Osteoblast (primary cell): Measurements from ENCODE around the gene S100A16. TPM values are rescaled to one million over a fixed set of nuclear protein-coding genes. Genes with fewer than 3 reads are reported as not detected.
A peak's percentile ranks its signal among the peaks of the same experiment; 100 is the strongest.

Experiments
- DNase-seq: peaks from one replicate; pipeline ENCODE4 v3.0.0; 2011; ENCODE audit warnings: low spot score, mixed read lengths; ENCODE audit not compliant: insufficient read length; ENCODE audit errors: missing footprints
- H2AFZ ChIP-seq: 2 replicates; pipeline ENCODE4 v1.6.0; 2011; ENCODE audit warnings: mild to moderate bottlenecking, low read length
- H3K27ac ChIP-seq: 2 replicates; pipeline ENCODE4 v1.5.1; 2011; ENCODE audit warnings: mild to moderate bottlenecking, low read depth, low read length, moderate library complexity
- H3K27me3 ChIP-seq: 2 replicates; pipeline ENCODE4 v1.6.0; 2012; ENCODE audit warnings: mild to moderate bottlenecking, control low read depth, inconsistent platforms, low read length, moderate library complexity; ENCODE audit not compliant: insufficient read depth
- H3K36me3 ChIP-seq: 2 replicates; pipeline ENCODE4 v1.5.1; 2011; ENCODE audit warnings: mild to moderate bottlenecking, low read length, control low read depth, moderate library complexity; ENCODE audit not compliant: insufficient read depth
- H3K4me1 ChIP-seq: 2 replicates; pipeline ENCODE4 v1.5.1; 2011; ENCODE audit warnings: mild to moderate bottlenecking, low read length, control low read depth, moderate library complexity; ENCODE audit not compliant: insufficient read depth
- H3K4me2 ChIP-seq: 2 replicates; pipeline ENCODE4 v1.6.0; 2011; ENCODE audit warnings: mild to moderate bottlenecking, low read length; ENCODE audit not compliant: insufficient read depth
- H3K4me3 ChIP-seq: fragments of 200-600 bp; sonication (generic); 3 replicates; pipeline ENCODE4 v1.5.1; 2012; ENCODE audit warnings: mild to moderate bottlenecking, low read length, inconsistent platforms; ENCODE audit not compliant: insufficient read depth
- H3K79me2 ChIP-seq: 2 replicates; pipeline ENCODE4 v1.6.0; 2012; ENCODE audit warnings: mild to moderate bottlenecking, low read length, control low read depth, inconsistent platforms; ENCODE audit not compliant: insufficient read depth
- H3K9me3 ChIP-seq: 2 replicates; pipeline ENCODE4 v1.5.1; 2011; ENCODE audit warnings: low read depth, low read length, control low read depth
- H4K20me1 ChIP-seq: 2 replicates; pipeline ENCODE4 v1.6.0; 2012; ENCODE audit warnings: mild to moderate bottlenecking, low read length, control low read depth; ENCODE audit not compliant: insufficient read depth
- total RNA-seq: library from RNA; depleted of rRNA; stranded (reverse); fragments of >200 nt; gene quantifications from 2 replicates; pipeline ENCODE4 v1.2.3, GENCODE V29; 2012
- TF ChIP-seq, protein P1 (sequence below): IDR thresholded peaks from 2 replicates; pipeline ENCODE4 v1.5.1; 2011; ENCODE audit warnings: mild to moderate bottlenecking, low read depth, low read length, moderate library complexity; ENCODE audit errors: extremely low read depth

The S100A16 gene
- total RNA-seq, 1 donor, result 190 TPM

DNA sequence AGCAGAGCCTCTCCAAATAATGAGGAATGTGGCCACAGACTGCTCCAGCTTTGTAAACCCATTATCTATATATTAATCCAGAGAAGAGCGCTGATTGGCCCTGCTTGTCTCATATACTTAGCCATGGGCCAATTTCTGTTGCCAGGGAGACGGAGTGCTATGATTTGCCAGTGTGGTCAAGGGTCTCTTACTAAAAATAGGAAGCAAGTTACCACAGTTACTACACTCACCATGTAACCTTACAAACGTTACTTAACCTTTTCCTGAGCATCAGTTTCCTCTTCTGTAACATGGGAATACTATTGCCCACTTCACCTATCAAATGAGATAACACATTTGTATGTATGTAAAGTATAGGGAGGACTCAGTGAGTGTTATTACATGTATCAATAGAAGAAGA, 39.6 kb downstream of the S100A16 start:
- Histone ChIP-seq H3K27ac (peak overlapping the region; percentile 85), H3K4me1 (peaks cover 33% of the 10 kb centered on the region), H3K4me2 (peak overlapping the region; percentile 80), H3K27me3 (no peaks in the 10 kb centered on the region), H3K4me3 (no peak overlapping the region), H3K79me2 (no peaks in the 10 kb centered on the region), H4K20me1 (no peaks in the 10 kb centered on the region), H2AFZ (peak overlapping the region; percentile 45), H3K9me3 (no peaks in the 10 kb centered on the region), H3K36me3 (no peaks in the 10 kb centered on the region)
- peak; percentile 74 for DNase-seq
- TF ChIP-seq, protein P1, sequence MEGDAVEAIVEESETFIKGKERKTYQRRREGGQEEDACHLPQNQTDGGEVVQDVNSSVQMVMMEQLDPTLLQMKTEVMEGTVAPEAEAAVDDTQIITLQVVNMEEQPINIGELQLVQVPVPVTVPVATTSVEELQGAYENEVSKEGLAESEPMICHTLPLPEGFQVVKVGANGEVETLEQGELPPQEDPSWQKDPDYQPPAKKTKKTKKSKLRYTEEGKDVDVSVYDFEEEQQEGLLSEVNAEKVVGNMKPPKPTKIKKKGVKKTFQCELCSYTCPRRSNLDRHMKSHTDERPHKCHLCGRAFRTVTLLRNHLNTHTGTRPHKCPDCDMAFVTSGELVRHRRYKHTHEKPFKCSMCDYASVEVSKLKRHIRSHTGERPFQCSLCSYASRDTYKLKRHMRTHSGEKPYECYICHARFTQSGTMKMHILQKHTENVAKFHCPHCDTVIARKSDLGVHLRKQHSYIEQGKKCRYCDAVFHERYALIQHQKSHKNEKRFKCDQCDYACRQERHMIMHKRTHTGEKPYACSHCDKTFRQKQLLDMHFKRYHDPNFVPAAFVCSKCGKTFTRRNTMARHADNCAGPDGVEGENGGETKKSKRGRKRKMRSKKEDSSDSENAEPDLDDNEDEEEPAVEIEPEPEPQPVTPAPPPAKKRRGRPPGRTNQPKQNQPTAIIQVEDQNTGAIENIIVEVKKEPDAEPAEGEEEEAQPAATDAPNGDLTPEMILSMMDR, result no peak

DNA sequence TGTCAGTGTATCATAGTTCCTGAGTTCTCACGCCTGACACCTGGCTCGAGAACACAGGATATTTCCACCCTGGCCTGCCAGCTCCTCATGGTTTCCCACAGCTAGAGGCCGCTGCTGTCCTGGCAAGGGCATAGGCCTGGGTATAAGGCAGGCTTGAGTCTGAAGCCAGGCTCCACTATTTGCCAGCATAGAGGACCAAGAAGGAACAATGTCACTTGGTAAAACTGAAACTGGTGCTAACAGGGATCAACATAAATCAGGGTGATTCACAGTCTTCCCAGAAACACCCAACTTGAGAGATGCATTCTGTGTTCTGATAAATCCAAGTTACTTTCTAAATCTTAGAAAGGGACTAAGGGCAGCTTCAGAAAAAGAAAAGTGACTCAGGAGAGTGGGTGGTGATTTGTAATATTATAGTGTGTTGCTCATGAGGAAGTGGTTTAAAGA, 40.3 kb downstream of the S100A16 start:
- Histone ChIP-seq H3K9me3 (no peaks in the 10 kb centered on the region), H3K36me3 (no peaks in the 10 kb centered on the region), H3K4me1 (peaks cover 33% of the 10 kb centered on the region), H4K20me1 (no peaks in the 10 kb centered on the region), H2AFZ (peak overlapping the region; percentile 58), H3K4me2 (peak overlapping the region; percentile 80), H3K27ac (peak overlapping the region; percentile 85), H3K4me3 (peak overlapping the region; percentile 51), H3K27me3 (no peaks in the 10 kb centered on the region), H3K79me2 (no peaks in the 10 kb centered on the region)
- peak; percentile 96 for DNase-seq
- TF ChIP-seq, protein P1, result peak; percentile 98

DNA sequence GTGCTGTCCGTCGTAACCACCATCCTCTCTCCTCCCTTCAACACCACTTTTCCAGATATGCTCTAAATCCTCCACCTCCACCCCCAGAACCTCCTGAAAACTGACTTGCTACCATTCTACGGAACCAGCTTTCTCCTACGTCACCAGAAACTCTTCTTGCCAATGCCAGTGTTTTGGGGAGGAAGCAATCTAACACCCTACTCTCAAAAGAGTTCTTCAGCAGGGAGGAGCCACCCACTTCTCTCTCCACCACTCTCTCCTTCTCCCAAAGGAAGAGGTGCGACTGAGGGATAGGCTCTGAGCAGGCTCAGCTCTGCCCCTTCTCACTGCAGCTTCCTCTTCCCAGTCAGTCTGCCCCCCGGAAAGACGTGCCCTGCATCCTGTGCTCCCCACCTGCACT, 41.2 kb downstream of the S100A16 start:
- TF ChIP-seq, protein P1, result no peak
- peak overlapping the region; percentile 85 for H3K27ac ChIP-seq
- H4K20me1 ChIP-seq, result no peaks in the 10 kb centered on the region
- no peaks in the 10 kb centered on the region for H3K36me3 ChIP-seq
- no peaks in the 10 kb centered on the region for H3K27me3 ChIP-seq
- H3K79me2 ChIP-seq, result no peaks in the 10 kb centered on the region
- DNase-seq, result no peak
- H3K4me1 ChIP-seq, result peaks cover 41% of the 10 kb centered on the region
- H3K4me3 ChIP-seq, result no peak overlapping the region
- H2AFZ ChIP-seq, result peak overlapping the region; percentile 62
- H3K4me2 ChIP-seq, result peak overlapping the region; percentile 80
- no peaks in the 10 kb centered on the region for H3K9me3 ChIP-seq

DNA sequence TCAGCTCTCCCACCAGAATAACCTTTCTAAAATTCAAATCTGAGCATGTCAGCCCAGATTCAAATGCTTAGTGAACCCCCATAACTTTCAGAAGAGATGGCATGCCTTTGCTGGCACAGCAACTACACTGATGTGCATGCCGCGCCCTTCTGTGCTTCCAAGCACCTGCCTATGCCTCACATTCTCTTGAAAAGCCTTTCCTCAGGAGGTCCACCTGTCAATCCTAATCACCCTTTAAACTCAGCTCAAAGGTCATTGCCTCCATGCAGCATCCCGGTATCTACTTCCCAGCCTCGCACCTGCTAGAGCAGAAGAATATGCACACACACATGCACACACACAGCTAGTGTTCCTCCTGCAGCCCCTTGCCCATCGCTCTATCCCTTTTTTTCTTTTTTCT, 42.1 kb downstream of the S100A16 start:
- Histone ChIP-seq H2AFZ (no peak overlapping the region), H3K9me3 (no peaks in the 10 kb centered on the region), H3K4me3 (no peak overlapping the region), H4K20me1 (no peaks in the 10 kb centered on the region), H3K79me2 (no peaks in the 10 kb centered on the region), H3K27ac (no peak overlapping the region), H3K4me1 (peaks cover 49% of the 10 kb centered on the region), H3K27me3 (no peaks in the 10 kb centered on the region), H3K36me3 (no peaks in the 10 kb centered on the region), H3K4me2 (no peak overlapping the region)
- DNase-seq, result no peak
- TF ChIP-seq, protein P1, result no peak
